Hindlimb muscle (tissue), 1 donor: Measurements from ENCODE around the gene AP2A2. TPM values are rescaled to one million over a fixed set of nuclear protein-coding genes. Genes with fewer than 3 reads are reported as not detected.

Experiments used
- DNase-seq: peaks from one replicate; pipeline ENCODE4 v3.0.0-alpha.2; 2013
- polyA plus RNA-seq: library from polyadenylated mRNA; unstranded; fragments of 120-200 nt; gene quantifications from one replicate; pipeline ENCODE4 v1.2.1, GENCODE V29; 2013; ENCODE audit not compliant: insufficient read length

The AP2A2 gene
- polyA plus RNA-seq, 1 donor = 49.7 TPM

DNA sequence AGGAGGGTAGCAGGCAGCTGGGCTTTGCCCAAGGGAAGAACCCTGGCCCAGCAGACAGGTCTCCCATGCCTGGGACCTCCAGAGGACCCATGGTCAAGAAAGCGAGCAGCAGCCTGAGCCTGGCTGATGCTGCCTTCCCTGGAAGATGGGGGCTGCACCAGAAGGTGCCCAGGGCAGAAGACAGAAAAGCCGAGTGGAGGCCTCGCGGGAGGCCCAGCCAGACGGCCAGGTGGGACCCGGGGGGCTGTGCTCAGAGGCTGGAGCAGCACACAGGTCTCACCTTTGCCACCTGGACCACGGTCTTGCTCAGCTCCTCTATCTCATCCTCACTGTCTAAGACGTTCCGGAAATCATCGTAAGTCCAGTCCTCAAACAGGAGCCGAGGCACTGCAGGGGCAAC is 25.9 kb upstream of the AP2A2 start:
- DNase-seq = no peak

DNA sequence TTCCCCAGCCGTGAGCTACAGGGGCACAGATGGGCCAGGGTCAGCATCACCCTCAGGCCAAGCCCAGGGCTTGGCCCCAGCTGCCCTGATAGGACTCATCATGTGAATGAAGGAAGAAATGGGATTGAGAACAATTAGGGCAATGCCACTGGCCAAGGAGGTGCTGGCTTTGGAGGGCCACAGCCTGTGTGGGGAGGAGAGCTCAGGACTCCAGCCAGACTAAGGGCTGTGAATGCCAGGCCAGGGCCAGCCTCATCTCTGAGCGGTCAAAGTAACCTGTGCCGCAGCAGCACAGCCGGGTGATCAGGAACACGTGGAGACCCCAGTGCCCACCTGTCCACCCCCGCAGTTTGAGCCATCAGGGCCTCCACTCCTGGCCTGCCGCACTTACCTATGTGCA is 25.1 kb upstream of the AP2A2 start:
- no peak for DNase-seq

GRCh38 chr11:901452-902061 is 24.1 kb upstream of the AP2A2 start:
- DNase-seq = no peak

GRCh38 chr11:904380-904779 is 21.3 kb upstream of the AP2A2 start:
- DNase-seq = no peak

- DNase-seq = no peak
These were observed 19.7 kb upstream of the AP2A2 start for GRCh38 chr11:905952-906351.

DNA sequence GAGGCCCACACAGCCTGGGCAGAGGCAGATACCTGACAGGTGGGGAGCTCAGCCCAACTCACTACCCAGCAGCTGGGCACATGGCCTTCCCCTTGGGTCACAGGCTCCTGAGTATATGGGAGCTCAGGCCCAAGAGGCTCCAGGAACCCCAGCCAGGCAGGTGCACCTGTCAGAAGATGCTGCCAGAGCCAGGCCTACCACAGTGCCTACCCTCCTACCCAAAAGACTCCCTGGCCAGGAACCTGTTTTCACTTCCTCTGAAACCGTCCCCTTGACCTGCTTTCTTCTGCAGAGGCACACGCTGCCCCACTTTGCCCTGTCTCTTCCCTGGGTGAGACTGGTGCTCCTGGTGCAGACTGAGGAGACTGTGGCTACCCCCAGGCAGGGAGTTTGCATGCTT is 18.0 kb upstream of the AP2A2 start:
- no peak for DNase-seq

GRCh38 chr11:908273-908672 is 17.4 kb upstream of the AP2A2 start:
- no peak for DNase-seq

GRCh38 chr11:909406-909805 is 16.3 kb upstream of the AP2A2 start:
- no peak for DNase-seq

GRCh38 chr11:910044-910588 is 15.6 kb upstream of the AP2A2 start:
- no peak for DNase-seq

- DNase-seq = peak; percentile 92
These were observed 15.1 kb upstream of the AP2A2 start, which contains the start of gene CHID1 for GRCh38 chr11:910589-911030. CHID1 (minus strand) TSS chr11:910810; CDS start chr11:904816, 5,994 bp downstream.

DNA sequence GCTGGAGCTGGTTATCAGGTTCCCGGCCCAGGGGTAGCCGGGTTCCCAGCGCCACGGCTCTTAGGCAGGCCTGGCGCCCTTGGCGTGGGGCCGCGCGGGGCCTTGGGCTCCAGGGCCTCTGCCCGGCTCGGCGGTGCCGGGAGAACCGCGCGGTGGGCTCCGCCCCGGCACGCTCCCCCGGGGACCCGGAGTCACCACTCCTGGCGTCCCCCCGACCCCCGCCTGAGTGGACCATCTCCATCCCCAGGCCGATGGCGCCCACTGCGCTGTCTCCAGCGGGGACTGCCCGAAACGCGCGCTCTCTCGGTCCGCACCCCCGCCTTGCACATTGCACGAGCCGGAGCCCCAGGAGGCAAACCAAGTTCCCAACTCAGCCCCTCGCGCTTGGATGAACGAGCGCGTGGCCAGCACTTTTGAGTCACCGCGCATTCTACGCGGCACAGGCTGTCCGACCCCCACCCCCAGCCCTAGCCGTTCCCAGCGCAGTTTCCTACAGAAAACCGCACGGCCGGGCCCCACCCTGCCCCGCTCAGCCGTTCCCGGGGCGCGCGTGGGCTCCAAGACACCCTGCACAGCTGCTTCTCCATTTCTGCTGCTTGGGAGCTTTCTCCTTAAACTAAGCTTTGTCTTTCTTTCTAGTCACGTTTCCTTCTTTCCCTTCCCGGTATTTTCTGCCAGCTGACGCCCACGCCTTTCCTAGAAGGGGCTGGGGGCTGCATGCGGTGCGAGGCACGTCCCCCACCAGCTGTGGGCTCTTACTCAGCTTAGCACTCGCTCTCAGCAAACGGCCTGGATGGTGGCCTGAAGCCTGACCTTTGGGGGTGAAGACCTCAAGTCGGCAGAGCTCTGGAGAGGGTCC is 14.4 kb upstream of the AP2A2 start:
- DNase-seq = no peak

GRCh38 chr11:911890-912219 is 13.8 kb upstream of the AP2A2 start:
- no peak for DNase-seq

DNA sequence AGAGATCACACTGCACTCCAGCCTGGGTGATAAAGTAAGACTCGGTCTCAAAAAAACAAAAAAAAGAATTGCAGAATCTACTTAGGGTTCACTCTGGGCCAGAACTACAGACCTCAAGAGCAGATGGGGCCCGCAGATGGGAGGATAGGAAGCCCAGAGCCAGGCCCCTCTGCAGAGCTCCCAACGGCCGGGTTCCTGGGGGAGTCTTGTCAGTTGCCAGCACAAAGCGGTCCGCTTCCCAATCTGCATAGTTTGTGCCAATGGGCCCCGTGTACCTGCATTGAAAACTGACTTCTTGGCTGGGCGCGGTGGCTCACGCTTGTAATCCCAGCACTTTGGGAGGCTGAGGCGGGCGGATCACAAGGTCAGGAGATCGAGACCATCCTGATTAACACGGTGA is 13.4 kb upstream of the AP2A2 start:
- no peak for DNase-seq

- DNase-seq = no peak
These were observed 12.6 kb upstream of the AP2A2 start for GRCh38 chr11:913043-913442.

GRCh38 chr11:914204-914603 is 11.5 kb upstream of the AP2A2 start:
- DNase-seq = no peak

- DNase-seq = no peak
These were observed 10.7 kb upstream of the AP2A2 start for GRCh38 chr11:914747-915501.

DNA sequence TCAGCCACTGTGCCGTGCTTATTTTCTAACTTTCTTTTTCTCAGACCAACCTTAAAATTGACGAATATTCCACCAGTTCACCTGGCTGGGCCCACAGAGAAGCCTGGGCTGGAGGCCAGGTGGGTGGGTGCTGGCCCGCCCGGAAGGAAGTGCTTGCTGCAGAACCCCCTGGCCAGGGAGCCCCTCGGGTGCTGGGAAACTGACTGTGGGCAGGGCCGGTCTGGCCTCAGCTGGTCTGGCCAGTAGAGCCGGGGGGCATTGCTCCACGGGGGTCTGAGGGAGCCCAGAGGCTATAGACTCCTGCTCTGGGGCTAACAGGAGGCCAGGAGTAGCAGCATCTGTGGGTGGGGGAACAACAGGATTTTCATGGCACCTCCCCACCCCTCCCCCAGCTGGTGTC is 8.2 kb upstream of the AP2A2 start:
- DNase-seq = no peak

DNA sequence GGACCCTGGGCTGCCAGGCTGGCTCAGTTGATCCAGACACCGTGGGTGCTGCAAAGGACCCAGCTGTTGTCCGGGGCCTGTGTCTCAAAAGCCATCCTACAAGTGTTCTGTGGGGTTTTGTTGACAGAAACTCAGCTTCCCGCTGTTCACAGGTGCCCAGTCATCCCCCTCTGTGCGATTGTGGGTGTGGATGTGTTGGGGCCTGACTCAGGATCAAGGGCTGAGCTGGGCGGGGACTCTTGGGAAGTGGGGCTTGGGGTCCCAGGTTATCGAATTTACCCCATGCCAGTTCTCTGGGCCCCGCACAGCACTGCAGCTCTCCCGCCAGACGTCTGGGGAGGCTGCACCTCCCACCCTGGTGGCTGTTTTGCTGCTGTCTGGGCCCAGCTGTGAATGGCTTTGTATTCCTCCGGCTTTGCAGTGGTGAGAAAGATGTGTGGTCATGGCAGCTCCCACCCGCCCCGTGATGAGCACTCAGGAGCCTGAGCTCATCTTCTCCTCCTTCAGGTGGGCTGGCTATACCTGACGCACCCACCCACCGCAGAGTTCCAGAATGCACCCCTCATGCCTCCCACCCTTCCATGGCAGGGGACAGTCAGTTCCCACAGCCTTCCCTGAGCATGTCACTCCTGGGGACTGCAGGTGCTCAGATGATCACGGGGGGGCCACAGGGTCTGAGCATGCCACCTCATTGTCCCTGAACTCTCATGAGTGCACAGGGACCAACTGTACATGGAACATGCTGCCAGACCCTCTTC is 3.6 kb upstream of the AP2A2 start:
- DNase-seq = no peak

GRCh38 chr11:923691-924405 is 1.8 kb upstream of the AP2A2 start:
- no peak for DNase-seq

DNA sequence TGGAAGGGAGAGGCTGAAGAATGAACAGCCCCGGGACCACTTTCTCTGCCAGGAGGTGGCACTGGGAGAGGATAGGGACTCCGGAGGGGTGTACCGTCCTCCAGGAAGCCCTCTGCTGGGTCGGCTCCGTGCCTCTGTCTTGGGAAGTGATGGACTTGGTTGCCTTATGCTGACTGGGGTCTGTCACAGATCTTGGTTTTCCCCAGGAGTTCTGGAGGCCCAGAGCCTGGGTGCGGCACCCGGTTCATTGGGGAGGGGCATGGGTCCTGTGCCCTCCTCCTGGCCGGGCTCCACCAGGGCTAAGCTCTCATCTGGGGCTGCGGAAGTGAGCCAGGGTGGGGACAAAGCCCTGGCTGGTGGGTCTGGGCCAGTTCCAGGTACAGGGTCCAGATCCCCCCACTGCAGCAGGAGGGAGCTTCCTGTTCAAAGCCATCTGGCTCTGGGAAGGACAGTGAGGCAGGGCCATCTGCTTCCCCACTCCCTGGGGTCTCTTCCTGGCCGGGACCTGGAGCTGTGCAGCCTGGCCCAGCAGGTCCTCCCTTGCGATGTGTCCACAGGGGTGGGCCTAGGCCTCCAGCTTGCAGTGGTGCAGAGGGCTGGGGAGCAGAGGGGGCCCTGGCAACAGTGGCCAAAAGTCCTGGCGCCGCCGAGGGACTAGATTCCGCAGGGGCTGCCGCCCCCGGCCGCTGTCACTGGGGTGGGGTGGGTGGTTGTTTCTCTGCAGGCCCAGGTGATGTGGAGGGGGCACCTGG is 1.1 kb upstream of the AP2A2 start:
- DNase-seq = no peak

GRCh38 chr11:925158-925495 is 543 bp upstream of the AP2A2 start:
- DNase-seq = no peak
